Colonic mucosa (tissue), 4 donors: ENCODE data around the gene LAMA1. TPM values are rescaled to one million over a fixed set of nuclear protein-coding genes. Genes with fewer than 3 reads are reported as not detected.

ENCODE experiments used
- DNase-seq: peaks from one replicate; pipeline ENCODE4 v3.0.0-alpha.2; 2020
- H3K27ac ChIP-seq: fragments of 200-600 bp; one replicate; pipeline ENCODE4 v1.8.0; 2021
- H3K27me3 ChIP-seq: fragments of 200-600 bp; one replicate; pipeline ENCODE4 v1.8.0; 2021
- H3K36me3 ChIP-seq: fragments of 200-600 bp; one replicate; pipeline ENCODE4 v1.8.0; 2021
- H3K4me1 ChIP-seq: fragments of 200-600 bp; one replicate; pipeline ENCODE4 v1.8.0; 2021; ENCODE audit warnings: mild to moderate bottlenecking
- H3K4me3 ChIP-seq: fragments of 200-600 bp; one replicate; pipeline ENCODE4 v1.8.0; 2021
- H3K9ac ChIP-seq, 2 donors: one replicate each; pipeline ENCODE4 v1.7.0; 2013; ENCODE audit warnings: control low read depth in 2 of 2, low read depth in 2 of 2, low read length in 2 of 2
- H3K9me3 ChIP-seq: fragments of 200-600 bp; one replicate; pipeline ENCODE4 v1.8.0; 2021
- CTCF ChIP-seq: fragments of 200-600 bp; IDR thresholded peaks from one replicate; pipeline ENCODE4 v1.8.0; 2022; ENCODE audit warnings: antibody characterized with exemption, mild to moderate bottlenecking
- intact Hi-C: fragments of 100-400 bp; cut with DNase I; formaldehyde crosslinking; loops from one replicate; pipeline ENCODE4 v1.14.1; 2022
- total RNA-seq, 2 donors: library from RNA; stranded (reverse); fragmentation: NEBNext Ultra II Directional in 1 of 2; extraction: Animal tissue kit (Norgen Biotek cat#: 25700) in 1 of 2; gene quantifications; one replicate each; pipeline ENCODE4 v1.2.1, GENCODE V29; 2021
- donor health status: healthy.
- donor health status: DM: no; HTN: no; CAD: no.
- donor health status: DM: no; HTN: no; CAD: no.

Gene LAMA1
- total RNA-seq, 2 donors from 2014 or later = 7.7 to 24.2 TPM

- no peaks in the 10 kb centered on the region for H3K9me3 ChIP-seq
- H3K9ac ChIP-seq = no peak overlapping the region
- H3K27me3 ChIP-seq = no peaks in the 10 kb centered on the region
- no peaks in the 10 kb centered on the region for H3K36me3 ChIP-seq
- DNase-seq = no peak
- intact Hi-C loops = no loop called here
- no peak for TF ChIP-seq CTCF
- H3K4me1 ChIP-seq = no peaks in the 10 kb centered on the region
- H3K27ac ChIP-seq = no peak overlapping the region
- H3K4me3 ChIP-seq = no peak overlapping the region
Measured at GRCh38 chr18:6979954-6980353, 137.6 kb downstream of the LAMA1 start.

GRCh38 chr18:6976935-6977334, 140.7 kb downstream of the LAMA1 start:
- intact Hi-C loops = no loop called here
- Histone ChIP-seq H3K27me3 (no peaks in the 10 kb centered on the region), H3K27ac (no peak overlapping the region), H3K9ac (no peak overlapping the region), H3K36me3 (no peaks in the 10 kb centered on the region), H3K4me3 (no peak overlapping the region), H3K9me3 (no peaks in the 10 kb centered on the region), H3K4me1 (no peaks in the 10 kb centered on the region)
- TF ChIP-seq CTCF = no peak
- no peak for DNase-seq

- intact Hi-C loops = no loop called here
- Histone ChIP-seq H3K9me3 (no peaks in the 10 kb centered on the region), H3K4me1 (no peaks in the 10 kb centered on the region), H3K4me3 (no peak overlapping the region), H3K36me3 (no peaks in the 10 kb centered on the region), H3K9ac (no peak overlapping the region), H3K27me3 (no peaks in the 10 kb centered on the region), H3K27ac (no peak overlapping the region)
- DNase-seq = no peak
- no peak for TF ChIP-seq CTCF
Measured at GRCh38 chr18:6975084-6975483, 142.5 kb downstream of the LAMA1 start.

- no peak for DNase-seq
- intact Hi-C loops = no loop called here
- no peak for TF ChIP-seq CTCF
- Histone ChIP-seq H3K9me3 (no peaks in the 10 kb centered on the region), H3K36me3 (no peaks in the 10 kb centered on the region), H3K27me3 (no peaks in the 10 kb centered on the region), H3K4me1 (no peaks in the 10 kb centered on the region), H3K27ac (no peak overlapping the region), H3K4me3 (no peak overlapping the region), H3K9ac (no peak overlapping the region)
Measured at GRCh38 chr18:6971823-6972478, 145.6 kb downstream of the LAMA1 start.

GRCh38 chr18:6963452-6964097, 154.0 kb downstream of the LAMA1 start:
- H3K36me3 ChIP-seq = no peaks in the 10 kb centered on the region
- no peak overlapping the region for H3K4me3 ChIP-seq
- H3K4me1 ChIP-seq = no peaks in the 10 kb centered on the region
- no peaks in the 10 kb centered on the region for H3K27me3 ChIP-seq
- intact Hi-C loops = no loop called here
- H3K9ac ChIP-seq = no peak overlapping the region
- TF ChIP-seq CTCF = no peak
- no peaks in the 10 kb centered on the region for H3K9me3 ChIP-seq
- no peak for DNase-seq
- H3K27ac ChIP-seq = peak overlapping the region; percentile 48
